Activated CD4-positive, alpha-beta T cell treated with anti-CD3 and anti-CD28 coated beads, Interleukin-2, amount 50 U/mL, for 16 hours (primary cell): Measurements from ENCODE around the gene WASL.
"Not testable (repeated sequence)": the region's sequence is repeated elsewhere in the genome, so short reads cannot be mapped to it uniquely, and the experiment has no call there.

Experiments used
- DNase-seq: peaks from one replicate; pipeline ENCODE4 v3.0.0-alpha.2; 2020

Gene WASL

DNA sequence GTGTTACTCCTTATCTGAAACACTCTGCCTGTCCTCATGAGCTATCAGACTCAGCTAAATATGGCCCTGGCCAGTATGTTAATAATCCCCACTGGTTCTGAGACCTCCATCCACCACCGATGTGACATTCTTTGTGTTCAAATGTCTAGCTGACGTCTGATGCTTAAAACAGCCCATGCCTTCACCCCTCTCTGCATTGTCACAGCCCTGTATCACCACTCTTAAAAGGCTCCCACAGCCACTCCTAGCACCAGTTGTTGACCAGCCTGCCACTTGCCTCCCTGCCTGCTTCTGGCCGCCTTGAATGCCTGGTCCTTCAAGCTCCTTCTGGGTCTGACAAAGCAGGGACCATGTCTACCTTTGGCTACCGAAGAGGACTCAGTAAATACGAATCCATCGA is 93.2 kb downstream of the WASL start, which contains the start of gene LMOD2:
TSS of gene LMOD2 (plus strand) at position 253 of the 400 bp plus-strand sequence. CDS start at position 351, 98 bp downstream.
- no peak for DNase-seq

DNA sequence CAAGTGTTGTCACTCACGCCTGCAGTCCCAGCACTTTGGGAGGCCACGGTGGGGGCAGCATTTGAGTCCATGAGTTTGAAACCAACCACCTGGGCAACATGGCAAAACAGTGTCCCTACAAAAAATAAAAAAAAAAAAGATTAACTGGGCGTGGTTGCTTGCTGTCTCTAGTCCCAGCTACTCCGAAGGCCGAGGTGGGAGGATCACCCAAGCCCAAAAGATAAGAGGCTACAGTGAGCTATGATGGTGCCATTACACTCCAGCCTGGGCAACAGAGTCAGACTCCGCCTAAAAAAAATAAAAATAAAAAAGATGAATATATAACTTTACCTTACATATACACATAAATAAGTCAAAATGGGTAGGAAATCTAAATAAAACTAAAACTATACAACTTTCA is 95.6 kb downstream of the WASL start:
- DNase-seq = no peak

DNA sequence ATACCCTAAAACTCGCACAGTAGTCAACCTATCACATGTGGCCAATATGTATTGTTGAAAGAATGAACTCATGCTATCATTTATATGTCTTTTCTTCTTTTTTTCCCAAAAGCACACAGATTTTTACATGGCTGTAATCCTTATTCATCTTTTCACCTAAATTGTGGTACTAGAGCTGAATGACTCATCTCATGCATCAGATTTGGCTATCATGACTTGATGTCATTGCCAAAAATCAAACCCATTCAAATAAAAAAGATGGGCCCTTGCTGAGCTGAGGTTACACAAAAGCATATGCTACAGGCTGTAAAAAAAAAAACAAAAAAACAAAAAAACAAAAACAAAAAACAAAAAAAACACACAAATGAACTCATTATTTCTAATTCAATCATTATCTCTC is 96.4 kb downstream of the WASL start:
- no peak for DNase-seq

- DNase-seq = no peak
Observed at GRCh38 chr7:123650595-123650994, 98.2 kb downstream of the WASL start.

DNA sequence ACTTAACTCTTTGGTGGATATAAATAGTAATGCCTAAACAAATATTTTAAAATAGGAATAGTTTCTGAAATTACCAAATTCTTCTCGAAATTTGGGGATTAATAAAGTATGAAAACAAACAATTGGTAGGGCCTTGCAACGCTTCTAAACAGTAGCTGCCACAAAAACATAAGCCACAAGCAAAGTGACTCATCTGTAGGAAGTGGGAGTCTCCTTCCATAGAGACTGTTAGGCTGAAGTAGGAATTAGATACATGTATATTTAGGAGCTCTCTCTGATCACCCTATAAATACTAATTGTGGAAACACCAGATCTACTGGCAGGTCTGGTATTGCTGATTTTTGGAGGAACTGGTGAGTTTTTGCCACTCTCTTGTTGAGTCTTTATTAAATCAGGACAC is 98.8 kb downstream of the WASL start:
- DNase-seq = no peak

- no peak for DNase-seq
Observed at GRCh38 chr7:123647106-123647730, 101.6 kb downstream of the WASL start.

GRCh38 chr7:123645516-123645915 is 103.3 kb downstream of the WASL start:
- no peak for DNase-seq

DNA sequence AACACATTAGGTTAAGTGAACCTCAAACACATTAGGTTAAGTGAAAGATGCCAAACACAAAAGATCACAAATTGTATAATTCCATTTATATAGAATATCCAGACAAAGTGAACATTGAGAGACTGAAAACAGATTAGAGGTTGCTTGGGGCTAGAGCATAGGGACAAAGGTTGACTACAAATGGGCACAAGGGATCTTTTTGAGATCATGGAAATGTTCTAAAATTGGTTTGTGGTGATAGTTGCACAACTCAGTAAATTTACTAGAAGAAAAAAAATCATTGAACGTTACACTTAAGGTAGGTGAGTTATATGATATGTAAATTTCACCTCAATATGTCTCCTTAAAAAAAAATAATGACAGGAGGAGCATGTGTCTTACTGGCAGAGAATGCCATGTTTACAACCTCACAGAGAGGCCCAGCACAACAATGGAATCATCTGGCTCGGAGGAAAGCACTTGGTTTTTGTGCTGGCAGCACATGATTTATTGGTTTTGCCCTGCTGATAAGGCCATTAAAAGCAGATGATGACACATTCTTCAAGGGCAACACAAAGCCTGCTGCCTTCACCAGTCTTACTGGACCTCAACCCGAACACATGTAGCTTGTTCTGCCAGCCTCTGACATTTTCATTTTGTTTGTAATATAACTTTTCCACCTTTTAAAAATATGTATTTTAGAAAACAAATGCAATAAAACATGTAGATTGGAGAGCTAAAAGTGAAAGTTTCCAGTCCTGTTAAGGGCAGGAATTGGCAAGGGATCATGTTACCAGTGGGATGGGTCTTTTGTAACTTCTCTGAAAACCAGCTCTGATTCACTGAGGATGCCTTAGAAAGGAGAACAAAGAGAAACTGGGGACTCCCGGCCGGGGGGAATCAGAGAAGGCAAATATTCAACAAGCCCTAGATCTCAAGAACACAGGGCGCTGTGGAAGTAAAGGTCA is 105.0 kb downstream of the WASL start:
- no peak for DNase-seq

DNA sequence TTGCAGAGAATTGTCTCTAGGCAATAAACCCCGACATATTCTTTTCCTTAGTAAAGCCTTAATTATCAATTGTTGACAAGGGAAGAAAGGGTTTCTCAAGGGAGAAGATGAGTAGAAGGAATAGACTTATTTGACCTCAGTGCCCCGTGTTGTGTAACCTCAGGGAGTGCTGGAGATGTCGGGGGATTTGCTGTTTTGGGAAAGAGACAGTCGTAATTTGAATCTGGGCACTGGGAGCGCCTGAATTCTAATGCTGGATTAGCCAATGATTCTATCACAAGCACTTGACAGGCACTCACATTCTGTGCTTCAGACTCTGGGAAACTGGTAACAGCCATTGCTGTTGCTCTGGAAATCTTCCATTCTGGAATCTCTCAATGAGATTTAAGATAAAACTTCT is 106.9 kb downstream of the WASL start:
- no peak for DNase-seq

DNA sequence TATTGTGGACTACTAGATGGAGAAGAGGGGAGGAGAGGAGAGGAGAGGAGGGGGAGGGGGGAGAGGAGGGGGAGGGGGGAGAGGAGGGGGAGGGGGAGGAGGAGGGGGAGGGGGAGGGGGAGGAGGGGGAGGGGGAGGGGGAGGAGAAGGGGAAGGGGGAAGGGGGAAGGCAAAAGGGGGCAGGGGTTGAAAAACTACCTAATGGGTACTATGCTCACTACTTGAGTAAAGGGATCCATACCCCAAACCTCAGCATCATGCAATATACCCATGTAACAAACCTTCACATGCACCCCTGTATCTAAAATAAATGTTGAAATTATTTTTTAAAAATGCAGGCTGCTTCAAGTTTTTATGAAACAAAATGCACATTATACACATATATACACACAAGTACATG is 108.2 kb downstream of the WASL start:
- DNase-seq = no peak

- DNase-seq = no peak
Observed at GRCh38 chr7:123639631-123640030, 109.2 kb downstream of the WASL start.

- DNase-seq = no peak
Observed at GRCh38 chr7:123637878-123638277, 110.9 kb downstream of the WASL start.

- no peak for DNase-seq
Observed at GRCh38 chr7:123637203-123637602, 111.6 kb downstream of the WASL start.

- DNase-seq = no peak
Observed at GRCh38 chr7:123635551-123636359, 113.0 kb downstream of the WASL start.

- DNase-seq = not testable (repeated sequence)
Observed at GRCh38 chr7:123634011-123634573, 114.7 kb downstream of the WASL start.

DNA sequence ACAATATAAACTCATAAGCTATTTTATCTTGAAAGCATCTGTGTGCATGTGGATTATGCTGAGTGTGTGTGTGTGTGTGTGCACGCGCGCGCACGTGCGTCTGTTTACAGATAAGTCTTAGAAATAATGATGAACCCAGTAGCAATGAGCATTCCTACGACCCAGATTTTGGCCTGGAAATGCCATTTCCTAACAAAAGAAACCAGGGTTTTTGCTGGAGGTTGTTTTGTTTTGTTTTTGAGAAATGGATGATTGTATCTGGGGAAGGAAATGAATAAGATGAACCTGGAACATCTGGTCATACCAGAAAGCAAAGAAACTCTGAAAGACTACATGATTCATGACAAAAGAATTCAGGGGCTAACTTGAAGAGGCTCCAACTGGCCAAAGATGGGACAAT is 115.2 kb downstream of the WASL start:
- no peak for DNase-seq

- DNase-seq = no peak
Observed at GRCh38 chr7:123632808-123633207, 116.0 kb downstream of the WASL start.
